ENCODE data around the gene IFT74. TPM values are rescaled to one million over a fixed set of nuclear protein-coding genes. Genes with fewer than 3 reads are reported as not detected.

IFT74 gene
- total and polyA plus RNA-seq, 2 of the 13 experiments (the other 11 are each of a cell fraction or from before 2014, with no cell fraction given), result 4.2 to 12.3 TPM

DNA sequence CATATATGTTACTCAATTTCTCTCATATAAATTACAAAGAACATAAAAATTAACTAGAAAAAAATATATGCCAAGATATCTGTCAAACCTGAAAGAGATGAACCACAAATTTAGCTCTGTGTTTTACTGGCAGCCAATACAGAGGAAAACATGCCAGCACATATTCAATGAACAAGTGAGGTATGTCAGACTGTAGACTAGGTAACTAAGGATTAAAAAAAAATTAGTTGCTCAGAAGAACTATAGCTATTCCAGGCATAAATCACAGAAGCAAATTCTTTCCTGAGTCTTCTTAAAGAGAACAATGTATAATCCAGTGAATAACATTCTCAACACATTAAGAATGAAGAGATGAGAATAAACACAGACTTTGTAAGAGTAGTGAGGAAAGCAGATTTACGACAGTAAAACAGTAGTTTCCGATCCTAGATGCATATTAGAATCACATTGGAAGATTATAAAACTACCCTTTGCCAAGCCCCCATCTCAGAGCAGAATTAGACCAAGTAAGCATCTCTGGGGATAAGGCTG lies 43.0 kb upstream of the IFT74 start (continued):
- TF ChIP-seq ZNF510 (CRISPR knock-in tag; IDR thresholded peaks at IDR 0.05; ENCODE audit: low read depth), result no peak

GRCh38 chr9:26919698-26920097 lies 36.5 kb upstream of the IFT74 start:
- H3K4me3 ChIP-seq (replicated peaks in 1 of 3; ENCODE audit: insufficient read depth in 1 of 3, low read depth in 2 of 3, low read length in 3 of 3), result no peak overlapping the region
- WGBS (ENCODE audit: low lambda C conversion rate), result 83% methylated on average over 1 of the region's 1 CpG
- no peak overlapping the region for H3K4me2 ChIP-seq (ENCODE audit: low read depth, low read length)
- H3K9ac ChIP-seq (ENCODE audit: insufficient read depth, low read depth, low read length), result no peak overlapping the region
- peaks cover 10 to 57% of the 10 kb centered on the region in 2 experiments for H3K36me3 ChIP-seq (replicated peaks in 1 of 2; ENCODE audit: control insufficient read depth in 1 of 2, insufficient read depth in 2 of 2, low read length in 2 of 2)
- no TSS peak for BruUV-seq (replicated peaks)
- intact Hi-C loops (cut with micrococcal nuclease; ENCODE audit: unreplicated experiment) (no loop called here), in situ Hi-C loops (cut with HindIII; ENCODE audit: extremely low pct_ligation_motif_present, low pct_unique_long_range_greater_than_20kb) (no loop called here)
- ChIA-PET CTCF (ENCODE audit: low intra/inter-chr PET ratio, low total read pairs) (no interaction called here), POLR2A (no interaction called here)
- H3K27ac ChIP-seq (ENCODE audit: extremely low read length, insufficient read depth, low read length), result no peak overlapping the region
- H4K20me1 ChIP-seq (ENCODE audit: insufficient read depth, low read length), result no peaks in the 10 kb centered on the region
- DNase-seq (ENCODE audit: low spot score) (no peak), ATAC-seq (no peak), FAIRE-seq (no peak)
- no peaks in the 10 kb centered on the region for H3K27me3 ChIP-seq (ENCODE audit: control insufficient read depth in 1 of 2, insufficient read depth in 2 of 2, low read length in 2 of 2)
- no peak overlapping the region for H2AFZ ChIP-seq (ENCODE audit: low read length)
- no peaks in the 10 kb centered on the region for H3K79me2 ChIP-seq (ENCODE audit: insufficient read depth, low read length)
- TF ChIP-seq ZHX1 (CRISPR knock-in tag; IDR thresholded peaks at IDR 0.05; ENCODE audit: low read depth) (no peak), KDM4B (CRISPR knock-in tag; IDR thresholded peaks at IDR 0.05) (no peak), SIN3B (IDR thresholded peaks at IDR 0.05; ENCODE audit: low read length) (no peak), ZBTB46 (CRISPR knock-in tag; IDR thresholded peaks at IDR 0.05; ENCODE audit: borderline replicate concordance) (no peak), ZNF724P (CRISPR knock-in tag; IDR thresholded peaks at IDR 0.05; ENCODE audit: borderline replicate concordance) (no peak), TFDP2 (CRISPR knock-in tag; IDR thresholded peaks at IDR 0.05) (no peak), HDAC1 (CRISPR knock-in tag; IDR thresholded peaks at IDR 0.05) (no peak), GLI4 (CRISPR knock-in tag; IDR thresholded peaks at IDR 0.05; ENCODE audit: borderline replicate concordance) (no peak), KMT2A (CRISPR knock-in tag; IDR thresholded peaks at IDR 0.05) (no peak), RAD21 (CRISPR knock-in tag; IDR thresholded peaks at IDR 0.05) (no peak), DMAP1 (CRISPR knock-in tag; IDR thresholded peaks at IDR 0.05) (no peak)
- TF ChIP-seq, protein P1, sequence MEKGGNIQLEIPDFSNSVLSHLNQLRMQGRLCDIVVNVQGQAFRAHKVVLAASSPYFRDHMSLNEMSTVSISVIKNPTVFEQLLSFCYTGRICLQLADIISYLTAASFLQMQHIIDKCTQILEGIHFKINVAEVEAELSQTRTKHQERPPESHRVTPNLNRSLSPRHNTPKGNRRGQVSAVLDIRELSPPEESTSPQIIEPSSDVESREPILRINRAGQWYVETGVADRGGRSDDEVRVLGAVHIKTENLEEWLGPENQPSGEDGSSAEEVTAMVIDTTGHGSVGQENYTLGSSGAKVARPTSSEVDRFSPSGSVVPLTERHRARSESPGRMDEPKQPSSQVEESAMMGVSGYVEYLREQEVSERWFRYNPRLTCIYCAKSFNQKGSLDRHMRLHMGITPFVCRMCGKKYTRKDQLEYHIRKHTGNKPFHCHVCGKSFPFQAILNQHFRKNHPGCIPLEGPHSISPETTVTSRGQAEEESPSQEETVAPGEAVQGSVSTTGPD (CRISPR knock-in tag; IDR thresholded peaks at IDR 0.05), result no peak
- H3K4me1 ChIP-seq (ENCODE audit: insufficient read depth, low read length), result no peaks in the 10 kb centered on the region
- no peaks in the 10 kb centered on the region for H3K9me3 ChIP-seq (ENCODE audit: low read length)

Data from HepG2 (cell line).